ENCODE results near the gene HUWE1. TPM values are rescaled to one million over a fixed set of nuclear protein-coding genes. Genes with fewer than 3 reads are reported as not detected.

Gene HUWE1
- total RNA-seq, 1 experiment from 2014 or later: 231 TPM

DNA sequence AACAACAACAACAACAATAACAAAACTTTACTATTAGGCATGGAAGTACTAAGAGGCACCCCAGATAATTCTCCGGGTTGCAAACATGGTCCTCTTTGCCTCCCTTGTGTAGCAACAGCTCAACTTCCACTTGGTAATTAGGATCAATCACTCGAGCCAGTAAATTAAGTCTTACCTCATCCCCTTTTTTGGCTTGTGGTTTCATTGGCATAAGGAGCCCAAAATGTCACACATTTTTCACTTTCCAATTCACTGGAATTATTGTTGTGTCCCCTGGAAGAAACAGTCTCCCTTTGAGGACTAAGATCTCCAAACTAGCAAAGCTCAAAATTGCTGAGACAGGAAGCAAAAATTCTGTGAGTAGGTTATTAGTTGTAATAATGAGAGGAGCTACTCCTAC is 203.1 kb downstream of the HUWE1 start:
- Histone ChIP-seq H3K36me3 (ENCODE audit: control insufficient read depth, insufficient read depth, low read length) (no peaks in the 10 kb centered on the region), H3K9me3 (ENCODE audit: control insufficient read depth, insufficient read depth, low read depth, low read length) (no peaks in the 10 kb centered on the region), H3K4me1 (ENCODE audit: control insufficient read depth, insufficient read depth, low read length) (no peaks in the 10 kb centered on the region), H3K27ac (ENCODE audit: low read length) (no peak overlapping the region), H3K27me3 (ENCODE audit: control insufficient read depth, insufficient read depth, low read length) (no peaks in the 10 kb centered on the region), H3K4me3 (ENCODE audit: low read depth in 2 of 2, low read length in 2 of 2) (no peak overlapping the region)
- intact Hi-C loops (cut with micrococcal nuclease; ENCODE audit: unreplicated experiment) (no loop called here), in situ Hi-C loops (cut with HindIII; ENCODE audit: low pct_unique_long_range_greater_than_20kb, low sequenced_read_pairs) (no loop called here)
- CTCF ChIA-PET: no interaction called here
- ATAC-seq: no peak
- POLR2A ChIA-PET: no interaction called here
- BruUV-seq (replicated peaks): no TSS peak
- TF ChIP-seq, protein P1, sequence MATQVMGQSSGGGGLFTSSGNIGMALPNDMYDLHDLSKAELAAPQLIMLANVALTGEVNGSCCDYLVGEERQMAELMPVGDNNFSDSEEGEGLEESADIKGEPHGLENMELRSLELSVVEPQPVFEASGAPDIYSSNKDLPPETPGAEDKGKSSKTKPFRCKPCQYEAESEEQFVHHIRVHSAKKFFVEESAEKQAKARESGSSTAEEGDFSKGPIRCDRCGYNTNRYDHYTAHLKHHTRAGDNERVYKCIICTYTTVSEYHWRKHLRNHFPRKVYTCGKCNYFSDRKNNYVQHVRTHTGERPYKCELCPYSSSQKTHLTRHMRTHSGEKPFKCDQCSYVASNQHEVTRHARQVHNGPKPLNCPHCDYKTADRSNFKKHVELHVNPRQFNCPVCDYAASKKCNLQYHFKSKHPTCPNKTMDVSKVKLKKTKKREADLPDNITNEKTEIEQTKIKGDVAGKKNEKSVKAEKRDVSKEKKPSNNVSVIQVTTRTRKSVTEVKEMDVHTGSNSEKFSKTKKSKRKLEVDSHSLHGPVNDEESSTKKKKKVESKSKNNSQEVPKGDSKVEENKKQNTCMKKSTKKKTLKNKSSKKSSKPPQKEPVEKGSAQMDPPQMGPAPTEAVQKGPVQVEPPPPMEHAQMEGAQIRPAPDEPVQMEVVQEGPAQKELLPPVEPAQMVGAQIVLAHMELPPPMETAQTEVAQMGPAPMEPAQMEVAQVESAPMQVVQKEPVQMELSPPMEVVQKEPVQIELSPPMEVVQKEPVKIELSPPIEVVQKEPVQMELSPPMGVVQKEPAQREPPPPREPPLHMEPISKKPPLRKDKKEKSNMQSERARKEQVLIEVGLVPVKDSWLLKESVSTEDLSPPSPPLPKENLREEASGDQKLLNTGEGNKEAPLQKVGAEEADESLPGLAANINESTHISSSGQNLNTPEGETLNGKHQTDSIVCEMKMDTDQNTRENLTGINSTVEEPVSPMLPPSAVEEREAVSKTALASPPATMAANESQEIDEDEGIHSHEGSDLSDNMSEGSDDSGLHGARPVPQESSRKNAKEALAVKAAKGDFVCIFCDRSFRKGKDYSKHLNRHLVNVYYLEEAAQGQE (IDR thresholded peaks at IDR 0.05; ENCODE audit: insufficient read depth in 1 of 2, low read depth in 2 of 2, low read length in 1 of 2): no peak
- TF ChIP-seq, protein P2, sequence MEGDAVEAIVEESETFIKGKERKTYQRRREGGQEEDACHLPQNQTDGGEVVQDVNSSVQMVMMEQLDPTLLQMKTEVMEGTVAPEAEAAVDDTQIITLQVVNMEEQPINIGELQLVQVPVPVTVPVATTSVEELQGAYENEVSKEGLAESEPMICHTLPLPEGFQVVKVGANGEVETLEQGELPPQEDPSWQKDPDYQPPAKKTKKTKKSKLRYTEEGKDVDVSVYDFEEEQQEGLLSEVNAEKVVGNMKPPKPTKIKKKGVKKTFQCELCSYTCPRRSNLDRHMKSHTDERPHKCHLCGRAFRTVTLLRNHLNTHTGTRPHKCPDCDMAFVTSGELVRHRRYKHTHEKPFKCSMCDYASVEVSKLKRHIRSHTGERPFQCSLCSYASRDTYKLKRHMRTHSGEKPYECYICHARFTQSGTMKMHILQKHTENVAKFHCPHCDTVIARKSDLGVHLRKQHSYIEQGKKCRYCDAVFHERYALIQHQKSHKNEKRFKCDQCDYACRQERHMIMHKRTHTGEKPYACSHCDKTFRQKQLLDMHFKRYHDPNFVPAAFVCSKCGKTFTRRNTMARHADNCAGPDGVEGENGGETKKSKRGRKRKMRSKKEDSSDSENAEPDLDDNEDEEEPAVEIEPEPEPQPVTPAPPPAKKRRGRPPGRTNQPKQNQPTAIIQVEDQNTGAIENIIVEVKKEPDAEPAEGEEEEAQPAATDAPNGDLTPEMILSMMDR (IDR thresholded peaks at IDR 0.05): no peak
- TF ChIP-seq TCF7L2 (IDR thresholded peaks at IDR 0.05; ENCODE audit: low read depth, low read length): no peak
- no peak for TF ChIP-seq POLR2AphosphoS5 (IDR thresholded peaks at IDR 0.05; ENCODE audit: low read depth, low read length)
- no peak for TF ChIP-seq SIN3A (IDR thresholded peaks at IDR 0.05; ENCODE audit: borderline replicate concordance, insufficient read depth, low read depth, low read length)
- no peak for DNase-seq (ENCODE audit: low read depth, low spot score)

Small RNA genes lying within 50 kb of the gene (microRNA-seq; reads per million reads assigned to microRNA genes)
- gene MIR98 (ENCODE audit: unreplicated experiment) (8,682 reads per million, percentile 95 among the genes with 10 or more reads in this experiment), gene MIRLET7F2 (ENCODE audit: unreplicated experiment) (1,994 reads per million, percentile 87 among the genes with 10 or more reads in this experiment)
